Esophagus muscularis mucosa (tissue), 4 donors: ENCODE data around the gene TBC1D16. TPM values are rescaled to one million over a fixed set of nuclear protein-coding genes. Genes with fewer than 3 reads are reported as not detected.

ENCODE experiments used
- DNase-seq: peaks from one replicate; pipeline ENCODE4 v3.0.0-alpha.2; 2017; ENCODE audit errors: extremely low spot score
- H3K27ac ChIP-seq, 4 donors: fragments of 200-600 bp; sonication (generic); replicated peaks in 1 of 4; 1 replicate in 3 of 4; 2 replicates in 1 of 4; pipeline ENCODE4 v1.5.1; 2016 to 2019; ENCODE audit warnings: mild to moderate bottlenecking in 1 of 4
- H3K27me3 ChIP-seq, 4 donors: fragments of 200-600 bp; sonication (generic); one replicate each; pipeline versions ENCODE4 v1.5.1 to v1.6.0; 2016 to 2019
- H3K36me3 ChIP-seq, 4 donors: fragments of 200-600 bp; sonication (generic); one replicate each; pipeline ENCODE4 v1.5.1; 2016 to 2019
- H3K4me1 ChIP-seq, 4 donors: fragments of 200-600 bp; sonication (generic); one replicate each; pipeline ENCODE4 v1.5.1; 2016 to 2019
- H3K4me3 ChIP-seq, 4 donors: fragments of 200-600 bp; sonication (generic); 1 replicate in 2 of 4; 2 replicates in 2 of 4; pipeline ENCODE4 v1.5.1; 2016 to 2019; ENCODE audit warnings: mild to moderate bottlenecking in 4 of 4, moderate library complexity in 1 of 4
- H3K9me3 ChIP-seq, 4 donors: fragments of 200-600 bp; sonication (generic); 1 replicate in 3 of 4; 2 replicates in 1 of 4; pipeline ENCODE4 v1.5.1; 2016 to 2019
- CTCF ChIP-seq, 3 experiments: fragments of 200-600 bp in 2 of 3; fragments of 450-650 bp in 1 of 3; sonication (generic) in 2 of 3; IDR thresholded peaks; one replicate each; pipeline ENCODE4 v1.5.1; 2017 to 2019; ENCODE audit warnings: antibody characterized with exemption in 3 of 3, mild to moderate bottlenecking in 2 of 3, moderate library complexity in 1 of 3
- EP300 ChIP-seq: sonication (generic); formaldehyde crosslinking; IDR thresholded peaks from one replicate; pipeline ENCODE4 v1.6.1; 2017; ENCODE audit warnings: antibody characterized with exemption
- POLR2A ChIP-seq: fragments of 450-650 bp; IDR thresholded peaks from one replicate; pipeline ENCODE4 v1.6.1; 2017; ENCODE audit warnings: antibody characterized with exemption, moderate library complexity, mild to moderate bottlenecking, low read depth
- POLR2AphosphoS5 ChIP-seq, 2 donors: sonication (generic); formaldehyde crosslinking; IDR thresholded peaks; one replicate each; pipeline ENCODE4 v1.6.1; 2017; ENCODE audit warnings: antibody characterized with exemption in 2 of 2
- WGBS: methylation state at CpG from one replicate; pipeline ENCODE4 v1.1.5; 2018; 5-methylcytosine and 5-hydroxymethylcytosine counted together
- intact Hi-C: fragments of 100-400 bp; cut with DNase I; formaldehyde crosslinking; loops from one replicate; pipeline ENCODE4 v1.15.1; 2023
- total RNA-seq, 4 donors: library from RNA; depleted of rRNA; stranded (reverse); fragments of >200 nt; gene quantifications; one replicate each; pipeline versions ENCODE4 v1.1.0 to v1.2.1, GENCODE V29; 2016

TBC1D16 gene
- total RNA-seq, 4 donors from 2014 or later = 30.3 to 37.4 (median 33.2) TPM

DNA sequence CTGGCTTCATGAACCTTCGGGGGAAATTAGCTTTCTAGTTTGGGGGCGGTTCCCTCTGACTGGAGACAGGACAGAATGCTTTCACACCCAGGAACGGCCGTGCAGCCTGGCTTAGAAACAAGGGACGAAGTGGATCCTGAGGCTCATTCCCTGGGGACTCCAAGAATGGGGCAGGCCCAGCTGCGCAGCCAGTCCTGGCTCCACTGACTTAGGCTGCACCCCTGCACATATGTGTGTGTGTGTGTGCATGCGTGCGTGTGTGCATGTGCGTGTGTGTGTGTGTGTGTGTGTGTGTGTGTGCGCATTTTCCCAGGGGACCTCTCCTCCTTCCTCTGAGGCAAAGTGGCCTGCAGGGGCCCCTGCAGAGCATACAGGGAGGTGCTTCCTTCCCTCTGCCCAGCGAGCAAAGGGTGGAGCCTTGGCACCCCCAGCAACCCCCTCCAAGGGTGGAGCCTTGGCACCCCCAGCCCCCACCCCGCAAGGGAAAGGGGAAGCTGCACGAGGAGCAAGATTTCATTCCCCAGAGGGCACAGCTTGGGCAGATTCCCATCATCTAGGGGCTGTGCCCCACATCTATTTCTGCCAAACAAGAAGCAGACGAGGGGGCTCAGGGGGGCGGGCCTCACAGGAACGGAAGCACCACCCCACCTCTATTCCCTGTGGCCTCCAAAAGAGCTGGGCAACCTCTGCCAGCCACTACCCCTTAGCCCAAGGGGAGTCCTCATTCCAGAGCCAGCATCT is 98.9 kb downstream of the TBC1D16 start:
- Histone ChIP-seq H3K27me3 (peaks cover 0 to 15% (median 3%) of the 10 kb centered on the region in 4 donors), H3K36me3 (peaks cover 11 to 34% (median 26%) of the 10 kb centered on the region in 4 donors), H3K9me3 (no peaks in the 10 kb centered on the region), H3K27ac (no peak overlapping the region), H3K4me1 (peaks cover 0 to 20% (median 15%) of the 10 kb centered on the region in 4 donors), H3K4me3 (no peak overlapping the region)
- TF ChIP-seq CTCF (IDR thresholded peaks at IDR 0.05) (no peak), POLR2AphosphoS5 (IDR thresholded peaks at IDR 0.05) (no peak), EP300 (no peak), POLR2A (no peak)
- DNase-seq = no peak
- intact Hi-C loops = no loop called here
- WGBS = 67% methylated on average over 11 of the region's 16 CpGs

GRCh38 chr17:79936050-79936449 is 99.6 kb downstream of the TBC1D16 start:
- Histone ChIP-seq H3K27me3 (peaks cover 0 to 23% (median 5%) of the 10 kb centered on the region in 4 donors), H3K9me3 (no peaks in the 10 kb centered on the region), H3K27ac (no peak overlapping the region), H3K4me1 (peaks cover 0 to 25% (median 20%) of the 10 kb centered on the region in 4 donors), H3K4me3 (no peak overlapping the region), H3K36me3 (peaks cover 11 to 26% (median 20%) of the 10 kb centered on the region in 4 donors)
- 92% methylated on average over 15 of the region's 16 CpGs for WGBS
- intact Hi-C loops = no loop called here
- DNase-seq = no peak
- TF ChIP-seq POLR2AphosphoS5 (IDR thresholded peaks at IDR 0.05) (no peak), EP300 (no peak), CTCF (IDR thresholded peaks at IDR 0.05) (no peak), POLR2A (no peak)

- H3K9me3 ChIP-seq = no peaks in the 10 kb centered on the region
- no peak for TF ChIP-seq EP300
- no peak for TF ChIP-seq POLR2AphosphoS5 (IDR thresholded peaks at IDR 0.05)
- TF ChIP-seq POLR2A = no peak
- TF ChIP-seq CTCF (IDR thresholded peaks at IDR 0.05) = no peak
- no peak for DNase-seq
- 90% methylated on average over 9 of the region's 19 CpGs for WGBS
- peaks cover 8 to 19% (median 15%) of the 10 kb centered on the region in 4 donors for H3K36me3 ChIP-seq
- H3K27ac ChIP-seq = no peak overlapping the region
- H3K4me1 ChIP-seq = peaks cover 3 to 32% (median 27%) of the 10 kb centered on the region in 4 donors
- H3K27me3 ChIP-seq = peaks cover 0 to 30% (median 12%) of the 10 kb centered on the region in 4 donors
- intact Hi-C loops = no loop called here
- H3K4me3 ChIP-seq = no peak overlapping the region
Observed at GRCh38 chr17:79935197-79935885, 100.3 kb downstream of the TBC1D16 start.

DNA sequence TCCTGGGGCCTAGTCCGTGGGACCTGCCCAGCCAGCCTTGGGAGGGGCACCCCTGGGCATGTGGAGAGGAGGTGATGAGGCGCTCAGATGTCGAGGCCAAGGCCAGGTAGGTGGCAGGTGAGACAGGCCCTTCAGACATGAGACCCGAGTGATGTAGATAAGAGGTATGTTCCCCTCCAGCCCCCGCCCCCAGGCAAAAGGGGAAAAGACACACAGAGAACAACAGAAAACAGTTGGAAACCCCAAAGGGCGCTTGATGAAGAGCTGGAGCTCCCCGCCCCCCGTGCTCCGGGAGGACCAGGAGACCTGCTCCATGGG is 101.1 kb downstream of the TBC1D16 start:
- no peak for DNase-seq
- Histone ChIP-seq H3K4me3 (no peak overlapping the region), H3K4me1 (peaks cover 5 to 38% (median 34%) of the 10 kb centered on the region in 4 donors), H3K36me3 (peaks cover 3 to 12% (median 8%) of the 10 kb centered on the region in 4 donors), H3K27me3 (peaks cover 0 to 37% (median 16%) of the 10 kb centered on the region in 4 donors), H3K27ac (no peak overlapping the region), H3K9me3 (no peaks in the 10 kb centered on the region)
- intact Hi-C loops = no loop called here
- 91% methylated on average over 9 of the region's 9 CpGs for WGBS
- no peak for TF ChIP-seq POLR2A
- no peak for TF ChIP-seq EP300
- no peak for TF ChIP-seq CTCF (IDR thresholded peaks at IDR 0.05)
- TF ChIP-seq POLR2AphosphoS5 (IDR thresholded peaks at IDR 0.05) = no peak
